Measurements from ENCODE around the gene ACY1.

Gene ACY1

GRCh38 chr3:51963951-51964451 is 19.3 kb upstream of the ACY1 start:
- peaks cover 26% of the 10 kb centered on the region for H3K36me3 ChIP-seq (ENCODE audit: insufficient read depth, low read length)
- no peak overlapping the region for H3K4me3 ChIP-seq (ENCODE audit: low read length)
- peaks cover 42% of the 10 kb centered on the region for H3K4me1 ChIP-seq (ENCODE audit: insufficient read depth, low read length)
- no peak overlapping the region for H2AFZ ChIP-seq (ENCODE audit: low read depth, low read length)
- H3K9me3 ChIP-seq (ENCODE audit: low read length): no peaks in the 10 kb centered on the region
- H3K27me3 ChIP-seq (ENCODE audit: insufficient read depth, low read length): no peaks in the 10 kb centered on the region

GRCh38 chr3:51964521-51964920 is 18.8 kb upstream of the ACY1 start:
- no peaks in the 10 kb centered on the region for H3K27me3 ChIP-seq (ENCODE audit: insufficient read depth, low read length)
- H3K4me1 ChIP-seq (ENCODE audit: insufficient read depth, low read length): peaks cover 46% of the 10 kb centered on the region
- H3K36me3 ChIP-seq (ENCODE audit: insufficient read depth, low read length): peaks cover 23% of the 10 kb centered on the region
- no peak overlapping the region for H3K4me3 ChIP-seq (ENCODE audit: low read length)
- H2AFZ ChIP-seq (ENCODE audit: low read depth, low read length): no peak overlapping the region
- no peaks in the 10 kb centered on the region for H3K9me3 ChIP-seq (ENCODE audit: low read length)

GRCh38 chr3:51966016-51966415 is 17.3 kb upstream of the ACY1 start:
- Histone ChIP-seq H3K9me3 (ENCODE audit: low read length) (no peaks in the 10 kb centered on the region), H2AFZ (ENCODE audit: low read depth, low read length) (no peak overlapping the region), H3K27me3 (ENCODE audit: insufficient read depth, low read length) (no peaks in the 10 kb centered on the region), H3K36me3 (ENCODE audit: insufficient read depth, low read length) (peaks cover 11% of the 10 kb centered on the region), H3K4me1 (ENCODE audit: insufficient read depth, low read length) (peaks cover 46% of the 10 kb centered on the region), H3K4me3 (ENCODE audit: low read length) (peak overlapping the region; percentile 59)

GRCh38 chr3:51966486-51966885 is 16.8 kb upstream of the ACY1 start:
- Histone ChIP-seq H3K27me3 (ENCODE audit: insufficient read depth, low read length) (no peaks in the 10 kb centered on the region), H3K4me3 (ENCODE audit: low read length) (peak overlapping the region; percentile 59), H3K36me3 (ENCODE audit: insufficient read depth, low read length) (peaks cover 6% of the 10 kb centered on the region), H3K9me3 (ENCODE audit: low read length) (no peaks in the 10 kb centered on the region), H2AFZ (ENCODE audit: low read depth, low read length) (no peak overlapping the region), H3K4me1 (ENCODE audit: insufficient read depth, low read length) (peaks cover 46% of the 10 kb centered on the region)

GRCh38 chr3:51966922-51967383 is 16.4 kb upstream of the ACY1 start:
- Histone ChIP-seq H3K4me1 (ENCODE audit: insufficient read depth, low read length) (peaks cover 46% of the 10 kb centered on the region), H2AFZ (ENCODE audit: low read depth, low read length) (no peak overlapping the region), H3K27me3 (ENCODE audit: insufficient read depth, low read length) (no peaks in the 10 kb centered on the region), H3K4me3 (ENCODE audit: low read length) (peak overlapping the region; percentile 59), H3K36me3 (ENCODE audit: insufficient read depth, low read length) (peaks cover 2% of the 10 kb centered on the region), H3K9me3 (ENCODE audit: low read length) (no peaks in the 10 kb centered on the region)

GRCh38 chr3:51967384-51968169 is 15.8 kb upstream of the ACY1 start, which contains the start of gene PCBP4:
PCBP4 (minus strand) TSS chr3:51967454; CDS start chr3:51961240, 6,214 bp downstream.
- Histone ChIP-seq H3K27me3 (ENCODE audit: insufficient read depth, low read length) (no peaks in the 10 kb centered on the region), H3K4me3 (ENCODE audit: low read length) (peak within 1 kb of the TSS; percentile 69), H2AFZ (ENCODE audit: low read depth, low read length) (no peak within 1 kb of the TSS), H3K9me3 (ENCODE audit: low read length) (no peaks in the 10 kb centered on the region), H3K4me1 (ENCODE audit: insufficient read depth, low read length) (peaks cover 46% of the 10 kb centered on the region), H3K36me3 (ENCODE audit: insufficient read depth, low read length) (no peaks in the 10 kb centered on the region)

GRCh38 chr3:51968170-51968775 is 15.1 kb upstream of the ACY1 start:
- no peaks in the 10 kb centered on the region for H3K9me3 ChIP-seq (ENCODE audit: low read length)
- H3K36me3 ChIP-seq (ENCODE audit: insufficient read depth, low read length): no peaks in the 10 kb centered on the region
- H3K4me1 ChIP-seq (ENCODE audit: insufficient read depth, low read length): peaks cover 46% of the 10 kb centered on the region
- H2AFZ ChIP-seq (ENCODE audit: low read depth, low read length): no peak overlapping the region
- H3K27me3 ChIP-seq (ENCODE audit: insufficient read depth, low read length): no peaks in the 10 kb centered on the region
- H3K4me3 ChIP-seq (ENCODE audit: low read length): peak overlapping the region; percentile 69

- Histone ChIP-seq H3K4me1 (ENCODE audit: insufficient read depth, low read length) (peaks cover 48% of the 10 kb centered on the region), H3K9me3 (ENCODE audit: low read length) (no peaks in the 10 kb centered on the region), H3K27me3 (ENCODE audit: insufficient read depth, low read length) (no peaks in the 10 kb centered on the region), H3K36me3 (ENCODE audit: insufficient read depth, low read length) (no peaks in the 10 kb centered on the region), H2AFZ (ENCODE audit: low read depth, low read length) (no peak overlapping the region), H3K4me3 (ENCODE audit: low read length) (peak overlapping the region; percentile 69)
Observed at GRCh38 chr3:51968883-51969678, 14.3 kb upstream of the ACY1 start.

- H3K27me3 ChIP-seq (ENCODE audit: insufficient read depth, low read length): no peaks in the 10 kb centered on the region
- H3K36me3 ChIP-seq (ENCODE audit: insufficient read depth, low read length): no peaks in the 10 kb centered on the region
- peaks cover 47% of the 10 kb centered on the region for H3K4me1 ChIP-seq (ENCODE audit: insufficient read depth, low read length)
- H3K9me3 ChIP-seq (ENCODE audit: low read length): no peaks in the 10 kb centered on the region
- no peak overlapping the region for H2AFZ ChIP-seq (ENCODE audit: low read depth, low read length)
- no peak overlapping the region for H3K4me3 ChIP-seq (ENCODE audit: low read length)
Observed at GRCh38 chr3:51969841-51970240, 13.5 kb upstream of the ACY1 start.

- Histone ChIP-seq H2AFZ (ENCODE audit: low read depth, low read length) (no peak overlapping the region), H3K27me3 (ENCODE audit: insufficient read depth, low read length) (no peaks in the 10 kb centered on the region), H3K9me3 (ENCODE audit: low read length) (no peaks in the 10 kb centered on the region), H3K4me3 (ENCODE audit: low read length) (no peak overlapping the region), H3K36me3 (ENCODE audit: insufficient read depth, low read length) (no peaks in the 10 kb centered on the region), H3K4me1 (ENCODE audit: insufficient read depth, low read length) (peaks cover 42% of the 10 kb centered on the region)
Observed at GRCh38 chr3:51970606-51971300, 12.6 kb upstream of the ACY1 start.

GRCh38 chr3:51971350-51971749 is 12.0 kb upstream of the ACY1 start:
- Histone ChIP-seq H3K27me3 (ENCODE audit: insufficient read depth, low read length) (no peaks in the 10 kb centered on the region), H3K4me3 (ENCODE audit: low read length) (no peak overlapping the region), H3K9me3 (ENCODE audit: low read length) (no peaks in the 10 kb centered on the region), H2AFZ (ENCODE audit: low read depth, low read length) (no peak overlapping the region), H3K4me1 (ENCODE audit: insufficient read depth, low read length) (peaks cover 38% of the 10 kb centered on the region), H3K36me3 (ENCODE audit: insufficient read depth, low read length) (no peaks in the 10 kb centered on the region)

GRCh38 chr3:51974277-51974962 is 8.9 kb upstream of the ACY1 start:
- Histone ChIP-seq H3K4me3 (ENCODE audit: low read length) (peak overlapping the region; percentile 56), H3K4me1 (ENCODE audit: insufficient read depth, low read length) (peaks cover 17% of the 10 kb centered on the region), H3K27me3 (ENCODE audit: insufficient read depth, low read length) (no peaks in the 10 kb centered on the region), H2AFZ (ENCODE audit: low read depth, low read length) (peak overlapping the region; percentile 59), H3K9me3 (ENCODE audit: low read length) (no peaks in the 10 kb centered on the region), H3K36me3 (ENCODE audit: insufficient read depth, low read length) (no peaks in the 10 kb centered on the region)
